ENCODE data around the gene GRK5.
"Not testable (repeated sequence)": the region's sequence is repeated elsewhere in the genome, so short reads cannot be mapped to it uniquely, and the experiment has no call there.

The GRK5 gene

DNA sequence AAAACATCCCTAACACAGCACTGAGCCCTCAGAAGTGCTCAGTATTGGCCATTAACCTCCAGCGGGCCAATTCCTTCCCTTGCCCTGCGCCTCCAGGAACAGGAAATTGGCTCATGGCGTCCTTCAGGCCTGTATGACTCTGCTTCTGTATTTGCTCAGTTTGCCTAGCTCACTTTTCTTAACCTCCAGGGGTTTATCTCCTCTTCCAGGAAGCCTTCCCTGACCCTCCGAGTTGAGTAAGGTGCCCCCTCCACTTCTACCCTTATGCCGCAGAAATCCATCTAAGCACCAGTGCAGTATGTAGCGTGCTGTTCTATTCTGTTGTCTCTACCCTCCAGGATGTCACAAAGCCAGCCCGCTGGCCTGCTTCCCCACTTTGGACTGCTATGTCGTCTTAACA, 40.8 kb upstream of the GRK5 start:
- no peak for TF ChIP-seq ZFX (IDR thresholded peaks at IDR 0.05; ENCODE audit: borderline replicate concordance)
- TF ChIP-seq, protein P1, sequence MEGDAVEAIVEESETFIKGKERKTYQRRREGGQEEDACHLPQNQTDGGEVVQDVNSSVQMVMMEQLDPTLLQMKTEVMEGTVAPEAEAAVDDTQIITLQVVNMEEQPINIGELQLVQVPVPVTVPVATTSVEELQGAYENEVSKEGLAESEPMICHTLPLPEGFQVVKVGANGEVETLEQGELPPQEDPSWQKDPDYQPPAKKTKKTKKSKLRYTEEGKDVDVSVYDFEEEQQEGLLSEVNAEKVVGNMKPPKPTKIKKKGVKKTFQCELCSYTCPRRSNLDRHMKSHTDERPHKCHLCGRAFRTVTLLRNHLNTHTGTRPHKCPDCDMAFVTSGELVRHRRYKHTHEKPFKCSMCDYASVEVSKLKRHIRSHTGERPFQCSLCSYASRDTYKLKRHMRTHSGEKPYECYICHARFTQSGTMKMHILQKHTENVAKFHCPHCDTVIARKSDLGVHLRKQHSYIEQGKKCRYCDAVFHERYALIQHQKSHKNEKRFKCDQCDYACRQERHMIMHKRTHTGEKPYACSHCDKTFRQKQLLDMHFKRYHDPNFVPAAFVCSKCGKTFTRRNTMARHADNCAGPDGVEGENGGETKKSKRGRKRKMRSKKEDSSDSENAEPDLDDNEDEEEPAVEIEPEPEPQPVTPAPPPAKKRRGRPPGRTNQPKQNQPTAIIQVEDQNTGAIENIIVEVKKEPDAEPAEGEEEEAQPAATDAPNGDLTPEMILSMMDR (IDR thresholded peaks at IDR 0.05): no peak
- peak overlapping the region; percentile 86 for H3K27ac ChIP-seq

DNA sequence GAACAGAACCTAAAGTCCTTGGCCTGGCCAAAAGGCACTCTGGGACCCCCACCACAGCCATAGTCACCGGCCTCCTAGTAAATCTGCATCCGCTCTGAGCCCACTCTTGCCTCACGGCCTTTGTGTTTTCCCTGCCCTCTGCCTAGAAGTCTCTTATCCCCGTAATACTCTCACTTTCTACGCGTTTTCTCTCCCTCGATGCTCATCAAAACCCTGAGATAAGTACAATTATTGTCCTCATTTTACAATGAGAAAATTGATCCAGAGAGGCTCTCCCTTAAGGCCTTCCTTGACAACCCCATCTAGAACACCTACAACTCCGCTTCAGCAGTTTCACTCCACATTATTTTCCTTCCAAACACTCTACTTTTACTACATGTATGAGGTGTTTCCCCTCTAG, 40.3 kb upstream of the GRK5 start:
- TF ChIP-seq ZFX (IDR thresholded peaks at IDR 0.05; ENCODE audit: borderline replicate concordance): no peak
- TF ChIP-seq, protein P1 (IDR thresholded peaks at IDR 0.05): no peak
- H3K27ac ChIP-seq: peak overlapping the region; percentile 86

DNA sequence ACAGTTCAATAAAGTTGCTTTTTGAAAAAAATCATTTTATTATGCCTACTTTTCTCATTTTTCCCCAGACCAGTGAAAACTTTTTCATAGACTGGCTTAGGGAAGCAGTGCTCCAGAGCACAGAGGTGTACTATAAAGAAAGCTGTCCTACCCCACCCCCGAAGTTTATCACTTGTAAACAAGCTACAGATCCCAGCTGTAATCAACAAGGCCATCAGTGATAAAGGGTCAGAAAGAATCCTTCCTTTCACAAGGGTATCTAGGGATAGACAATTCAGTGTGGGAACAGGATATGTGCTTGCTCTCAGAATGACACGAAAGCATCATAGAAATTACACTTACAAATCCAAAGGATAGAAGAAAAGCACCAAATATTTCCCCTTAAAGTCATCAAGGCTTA, 33.3 kb upstream of the GRK5 start:
- TF ChIP-seq ZFX (IDR thresholded peaks at IDR 0.05; ENCODE audit: borderline replicate concordance): no peak
- TF ChIP-seq, protein P1 (IDR thresholded peaks at IDR 0.05): no peak
- H3K27ac ChIP-seq: peak overlapping the region; percentile 1; the same call in 1 of the 2 replicates

DNA sequence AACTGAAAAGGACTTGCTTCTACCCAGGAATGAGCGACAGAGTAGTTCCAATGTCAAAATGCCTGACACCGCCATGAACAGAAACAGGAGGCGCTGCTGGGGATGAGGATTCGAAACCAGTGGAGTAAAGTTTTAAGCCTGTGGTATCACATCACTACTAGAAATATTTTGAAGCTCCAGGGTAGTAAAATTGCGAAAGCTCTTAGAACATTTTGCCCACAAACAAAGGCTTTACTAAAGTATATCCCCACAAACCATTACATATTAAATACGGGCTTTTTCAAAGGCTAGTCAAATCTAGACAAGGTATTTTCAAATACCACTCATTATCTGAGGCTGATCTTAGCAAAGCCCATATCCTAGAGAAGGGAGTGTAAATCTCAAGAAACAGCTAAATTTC, 31.2 kb upstream of the GRK5 start:
- no peak for TF ChIP-seq ZFX (IDR thresholded peaks at IDR 0.05; ENCODE audit: borderline replicate concordance)
- TF ChIP-seq, protein P1 (IDR thresholded peaks at IDR 0.05): no peak
- no peak overlapping the region for H3K27ac ChIP-seq

DNA sequence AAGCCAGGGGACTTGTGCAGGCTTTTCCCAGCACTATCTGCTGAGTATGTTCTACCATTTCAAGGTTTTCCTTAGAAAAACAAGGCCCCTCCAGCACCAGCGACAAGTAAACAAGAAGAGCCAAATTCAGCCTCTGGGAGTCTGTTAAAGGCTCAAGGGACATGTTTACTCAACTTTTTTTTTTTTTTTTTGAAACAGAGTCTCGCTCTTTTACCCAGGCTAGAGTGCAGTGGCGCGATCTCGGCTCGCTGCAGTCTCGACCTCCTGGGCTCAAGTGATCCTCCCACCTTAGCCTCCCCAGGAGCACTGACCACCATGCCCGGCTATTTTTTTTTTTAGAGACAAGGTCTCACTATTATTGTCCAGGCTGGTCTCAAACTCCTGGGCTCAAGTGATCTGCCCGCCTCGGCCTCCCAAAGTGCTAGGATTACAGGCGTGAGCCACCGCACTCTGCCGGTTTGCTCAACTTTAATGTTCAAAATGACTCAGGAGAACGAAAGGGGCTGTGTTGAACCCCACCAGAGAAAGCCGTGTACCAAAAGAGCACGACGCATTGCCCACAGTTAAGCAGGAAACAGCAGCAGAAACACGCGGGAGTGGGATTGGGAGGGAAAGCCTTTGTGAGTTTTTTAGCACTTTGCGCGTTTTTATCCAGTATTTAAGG, 29.5 kb upstream of the GRK5 start:
- TF ChIP-seq ZFX (IDR thresholded peaks at IDR 0.05; ENCODE audit: borderline replicate concordance): no peak
- TF ChIP-seq, protein P1 (IDR thresholded peaks at IDR 0.05): no peak
- H3K27ac ChIP-seq: peak overlapping the region; percentile 74

DNA sequence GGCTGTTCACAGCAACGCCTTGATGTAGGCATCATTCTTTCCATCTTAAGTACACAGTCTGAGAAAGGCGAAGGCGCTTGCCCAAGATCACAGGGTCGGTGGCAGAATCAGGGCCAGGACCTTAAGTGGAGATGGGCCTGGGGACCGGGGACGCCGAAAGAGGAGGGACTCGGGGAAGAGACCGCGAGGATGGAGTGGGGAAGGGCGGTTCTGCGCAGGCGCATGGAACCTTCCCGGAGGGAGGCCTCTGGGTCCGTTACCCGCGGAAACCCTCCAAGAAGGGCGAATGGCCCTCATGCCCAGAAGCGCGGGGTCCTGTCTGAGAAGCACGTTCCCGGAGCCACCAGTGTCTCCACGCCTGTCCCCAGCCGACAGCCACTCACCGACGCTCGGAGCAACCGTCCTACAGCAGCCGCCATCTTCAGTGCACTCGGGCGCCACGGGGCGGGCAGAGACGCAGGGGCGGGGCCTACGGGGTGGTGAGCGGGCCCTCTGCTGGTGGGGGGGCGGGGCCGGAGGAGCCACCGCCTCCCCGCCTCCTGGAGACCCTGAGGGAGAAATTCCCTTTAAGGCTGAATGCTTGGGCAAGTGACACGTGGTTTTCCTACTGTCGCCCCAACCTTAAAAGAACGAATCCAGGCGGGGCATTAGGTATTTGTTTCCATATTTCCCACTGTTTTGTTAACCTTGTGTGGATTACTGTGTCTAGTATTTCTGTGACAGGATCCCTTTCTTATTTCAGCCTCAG, 28.8 kb upstream of the GRK5 start, which contains the start of gene PRDX3:
Gene PRDX3 (minus strand): TSS at position 441 of the 748 bp plus-strand sequence. CDS start 22 bp downstream, at position 419.
- H3K27ac ChIP-seq: peak within 1 kb of the TSS; percentile 74
- no peak for TF ChIP-seq ZFX (IDR thresholded peaks at IDR 0.05; ENCODE audit: borderline replicate concordance)
- TF ChIP-seq, protein P1 (IDR thresholded peaks at IDR 0.05): peak; percentile 20

DNA sequence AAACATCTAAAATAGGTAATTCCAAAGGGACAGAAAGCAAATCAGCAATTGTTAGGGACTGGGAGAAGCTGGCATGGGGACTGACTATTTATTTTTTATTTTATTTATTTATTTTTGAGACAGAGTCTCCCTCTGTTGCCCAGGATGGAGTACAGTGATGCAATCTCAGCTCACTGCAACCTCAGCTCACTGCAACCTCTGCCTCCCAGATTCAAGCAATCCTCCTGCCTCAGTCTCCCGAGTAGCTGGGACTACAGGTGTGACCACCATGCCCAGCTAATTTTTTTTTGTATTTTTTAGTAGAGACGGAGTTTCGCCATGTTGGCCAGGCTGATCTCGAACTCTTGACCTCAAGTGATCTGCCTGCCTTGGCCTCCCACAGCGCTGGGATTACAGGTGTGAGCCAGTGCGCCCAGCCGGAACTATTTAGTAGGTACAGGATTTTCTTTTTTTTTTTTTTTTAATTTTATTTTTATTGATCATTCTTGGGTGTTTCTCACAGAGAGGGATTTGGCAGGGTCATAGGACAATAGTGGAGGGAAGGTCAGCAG, 26.4 kb upstream of the GRK5 start:
- H3K27ac ChIP-seq: not testable (repeated sequence)
